Ovary (tissue), 9 donors: ENCODE results near the gene MYO9B. TPM values are rescaled to one million over a fixed set of nuclear protein-coding genes. Genes with fewer than 3 reads are reported as not detected.

ENCODE experiments used
- DNase-seq, 5 donors: peaks; one replicate each; pipeline ENCODE4 v3.0.0-alpha.2; 2019 to 2020
- H3K27ac ChIP-seq, 2 donors: fragments of 200-600 bp; one replicate each; pipeline versions ENCODE4 v1.5.1 to v1.8.0; 2019 to 2022
- H3K27me3 ChIP-seq: fragments of 200-600 bp; one replicate; pipeline ENCODE4 v1.8.0; 2022
- H3K36me3 ChIP-seq: fragments of 200-600 bp; sonication (generic); one replicate; pipeline ENCODE4 v1.5.1; 2019
- H3K4me1 ChIP-seq: one replicate; pipeline ENCODE4 v1.8.1; 2013; ENCODE audit warnings: mild to moderate bottlenecking, moderate library complexity; ENCODE audit not compliant: insufficient read depth
- H3K4me3 ChIP-seq: fragments of 200-600 bp; sonication (generic); one replicate; pipeline ENCODE4 v1.5.1; 2017
- H3K9me3 ChIP-seq, 2 donors: fragments of 200-600 bp in 1 of 2; sonication (generic) in 1 of 2; one replicate each; pipeline versions ENCODE4 v1.5.1 to v1.8.1; 2013 to 2019; ENCODE audit warnings: mild to moderate bottlenecking in 1 of 2, moderate library complexity in 1 of 2
- EP300 ChIP-seq: sonication (generic); formaldehyde crosslinking; IDR thresholded peaks from one replicate; pipeline ENCODE4 v1.6.1; 2017; ENCODE audit warnings: antibody characterized with exemption
- POLR2A ChIP-seq: fragments of 450-650 bp; IDR thresholded peaks from one replicate; pipeline ENCODE4 v1.6.1; 2017; ENCODE audit warnings: antibody characterized with exemption, mild to moderate bottlenecking, moderate library complexity
- WGBS, 3 donors: extraction: QIAGEN DNeasy Blood & Tissue Kit in 1 of 3; methylation state at CpG; one replicate each; pipeline versions ENCODE4 v1.1.5 to v1.1.7; 2013 to 2017; 5-methylcytosine and 5-hydroxymethylcytosine counted together
- intact Hi-C, 4 donors: fragments of 100-400 bp; cut with DNase I; formaldehyde crosslinking; loops; one replicate each; pipeline versions ENCODE4 v1.11.0 to v1.15.1; 2022 to 2023
- polyA plus RNA-seq, 2 donors: library from polyadenylated mRNA; stranded (reverse); fragments of 200-250 nt in 1 of 2; fragments of 350-450 nt in 1 of 2; fragmentation: Illumina TruSeq in 1 of 2; extraction: RNeasy Lipid Tissue Mini Kit (QIAGEN cat#74804) in 1 of 2; gene quantifications; one replicate each; pipeline ENCODE4 v1.2.3, GENCODE V29; 2013 to 2014
- total RNA-seq, 7 donors: library from RNA; depleted of rRNA in 2 of 7; stranded (reverse); fragments of >200 nt in 2 of 7; fragmentation: NEBNext Ultra II Directional in 3 of 7; extraction: Animal tissue kit (Norgen Biotek cat#: 25700) in 3 of 7; gene quantifications; one replicate each; pipeline versions ENCODE4 v1.1.0 to v1.2.4, GENCODE V29; 2016 to 2023
- TF ChIP-seq, protein P1 (sequence below), 3 donors: fragments of 450-650 bp in 2 of 3; fragments of 200-600 bp in 1 of 3; IDR thresholded peaks; one replicate each; pipeline versions ENCODE4 v1.5.1 to v1.8.0; 2016 to 2022; ENCODE audit warnings: antibody characterized with exemption in 3 of 3, mild to moderate bottlenecking in 1 of 3
- donor health status: DM: no; HTN: no; CAD: no; lungs with moderate emphysema.
- donor health status: DM: no; HTN: no; CAD: no.
- donor health status: Bipolar disorder and iron deficiency.
- donor health status: DM: yes; HTN: yes; CAD: no.
- donor health status: DM: no; HTN: no; CAD: no.
- donor health status: DM: yes; HTN: yes; CAD: no.

MYO9B gene
- total and polyA plus RNA-seq, 9 donors: 17.9 to 56.3 (median 34.1) TPM

GRCh38 chr19:17256130-17256529 is 180.6 kb downstream of the MYO9B start:
- WGBS, 3 donors: 72 to 76% (median 73%) methylated on average over 3 of the region's 3 CpGs
- Histone ChIP-seq H3K27me3 (no peaks in the 10 kb centered on the region), H3K27ac (no peak overlapping the region), H3K36me3 (no peaks in the 10 kb centered on the region), H3K4me3 (no peak overlapping the region), H3K4me1 (no peaks in the 10 kb centered on the region), H3K9me3 (no peaks in the 10 kb centered on the region)
- intact Hi-C loops: no loop called here
- TF ChIP-seq, protein P1, sequence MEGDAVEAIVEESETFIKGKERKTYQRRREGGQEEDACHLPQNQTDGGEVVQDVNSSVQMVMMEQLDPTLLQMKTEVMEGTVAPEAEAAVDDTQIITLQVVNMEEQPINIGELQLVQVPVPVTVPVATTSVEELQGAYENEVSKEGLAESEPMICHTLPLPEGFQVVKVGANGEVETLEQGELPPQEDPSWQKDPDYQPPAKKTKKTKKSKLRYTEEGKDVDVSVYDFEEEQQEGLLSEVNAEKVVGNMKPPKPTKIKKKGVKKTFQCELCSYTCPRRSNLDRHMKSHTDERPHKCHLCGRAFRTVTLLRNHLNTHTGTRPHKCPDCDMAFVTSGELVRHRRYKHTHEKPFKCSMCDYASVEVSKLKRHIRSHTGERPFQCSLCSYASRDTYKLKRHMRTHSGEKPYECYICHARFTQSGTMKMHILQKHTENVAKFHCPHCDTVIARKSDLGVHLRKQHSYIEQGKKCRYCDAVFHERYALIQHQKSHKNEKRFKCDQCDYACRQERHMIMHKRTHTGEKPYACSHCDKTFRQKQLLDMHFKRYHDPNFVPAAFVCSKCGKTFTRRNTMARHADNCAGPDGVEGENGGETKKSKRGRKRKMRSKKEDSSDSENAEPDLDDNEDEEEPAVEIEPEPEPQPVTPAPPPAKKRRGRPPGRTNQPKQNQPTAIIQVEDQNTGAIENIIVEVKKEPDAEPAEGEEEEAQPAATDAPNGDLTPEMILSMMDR (IDR thresholded peaks at IDR 0.05): no peak
- no peak for TF ChIP-seq EP300
- DNase-seq: no peak

DNA sequence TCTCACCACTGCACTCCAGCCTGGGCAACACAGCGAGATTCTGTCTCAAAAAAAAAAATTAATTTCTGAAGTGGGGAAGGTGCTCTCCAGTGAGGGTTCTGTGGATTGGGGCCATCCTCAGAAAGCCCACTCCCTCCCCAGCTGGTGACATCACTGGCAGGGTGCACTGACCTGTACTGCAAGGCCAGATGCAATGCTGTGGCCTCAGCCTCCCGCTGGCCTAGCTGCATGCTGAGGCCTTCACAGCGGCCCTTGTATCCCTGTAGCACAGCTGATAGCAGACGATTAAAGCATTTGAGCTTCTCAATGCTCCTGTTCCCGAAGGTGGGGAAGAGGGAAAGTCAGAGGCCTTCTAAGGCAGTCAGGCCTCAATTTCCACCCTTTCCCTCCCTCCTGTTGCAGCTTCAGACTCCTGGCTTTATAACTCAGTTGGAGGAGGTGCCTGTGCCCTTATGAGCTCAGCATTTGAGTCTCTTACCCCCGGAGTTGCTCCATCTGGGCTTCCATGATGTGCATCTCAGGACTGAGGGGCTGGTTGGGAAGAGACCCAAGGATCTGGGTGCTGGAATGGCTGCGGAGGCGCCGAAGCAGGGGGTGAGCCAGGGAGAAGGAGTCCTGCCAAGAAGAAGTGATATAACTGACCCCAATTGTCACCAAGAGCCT is 183.7 kb downstream of the MYO9B start:
- Histone ChIP-seq H3K4me3 (no peak overlapping the region), H3K27me3 (no peaks in the 10 kb centered on the region), H3K9me3 (no peaks in the 10 kb centered on the region), H3K4me1 (no peaks in the 10 kb centered on the region), H3K36me3 (no peaks in the 10 kb centered on the region), H3K27ac (no peak overlapping the region)
- intact Hi-C loops: no loop called here
- no peak for TF ChIP-seq POLR2A
- TF ChIP-seq, protein P1 (IDR thresholded peaks at IDR 0.05): no peak
- TF ChIP-seq EP300: no peak
- no peak for DNase-seq
- WGBS, 3 donors: 88 to 92% (median 91%) methylated on average over 9 of the region's 9 CpGs

- no peak for DNase-seq
- intact Hi-C loops: no loop called here
These were observed 184.4 kb downstream of the MYO9B start for GRCh38 chr19:17259934-17260333.

GRCh38 chr19:17260842-17261325 is 185.3 kb downstream of the MYO9B start:
- 18 to 23% (median 19%) methylated on average over 15 of the region's 15 CpGs for WGBS, 3 donors
- Histone ChIP-seq H3K4me1 (no peaks in the 10 kb centered on the region), H3K36me3 (no peaks in the 10 kb centered on the region), H3K27ac (no peak overlapping the region), H3K27me3 (no peaks in the 10 kb centered on the region), H3K4me3 (no peak overlapping the region), H3K9me3 (no peaks in the 10 kb centered on the region)
- intact Hi-C loops: no loop called here
- DNase-seq: peak; percentile 56 to 80 (median 78)
- TF ChIP-seq, protein P1 (IDR thresholded peaks at IDR 0.05): peak; percentile 48 to 77 (median 63)
- TF ChIP-seq EP300: no peak

More at GRCh38 chr19:17259934-17260333, 184.4 kb downstream of the MYO9B start:
- TF ChIP-seq, protein P1 (IDR thresholded peaks at IDR 0.05): no peak
- TF ChIP-seq EP300 (no peak), POLR2A (no peak)
- Histone ChIP-seq H3K27me3 (no peaks in the 10 kb centered on the region), H3K4me1 (no peaks in the 10 kb centered on the region), H3K27ac (no peak overlapping the region), H3K36me3 (no peaks in the 10 kb centered on the region), H3K4me3 (no peak overlapping the region), H3K9me3 (no peaks in the 10 kb centered on the region)
- WGBS, 3 donors: 14 to 58% (median 43%) methylated on average over 1 of the region's 1 CpG
